ENCODE data around the gene SAMSN1.

DNA sequence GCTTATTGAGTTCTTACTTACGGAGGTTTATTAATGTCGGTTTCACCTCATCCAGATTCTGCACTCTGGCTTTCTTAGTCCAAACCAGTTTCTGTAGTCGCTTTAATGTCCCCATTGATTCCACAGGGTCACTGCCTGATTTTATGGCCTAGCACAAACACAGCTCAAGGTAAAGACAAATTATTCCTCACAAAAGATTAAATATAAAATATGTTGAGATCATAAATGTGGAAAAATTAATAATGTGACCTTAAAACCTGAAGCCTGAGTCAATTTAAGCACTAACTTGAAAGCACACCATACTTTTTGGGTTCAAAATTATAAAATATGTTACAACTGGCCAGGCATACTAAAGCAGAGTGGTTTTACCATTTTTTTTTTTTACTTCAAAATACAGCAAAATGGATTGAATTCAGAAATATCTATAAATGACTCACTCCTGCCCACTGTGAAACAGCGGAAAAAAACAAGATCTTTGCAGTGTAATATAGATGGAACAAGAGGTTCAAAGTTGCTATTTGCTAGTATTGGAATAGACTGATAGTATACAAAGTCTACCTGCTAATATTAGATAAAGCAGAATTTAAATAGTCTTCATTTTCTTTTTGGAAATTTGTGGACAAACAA lies 37.6 kb upstream of the SAMSN1 start:
- no peak for TF ChIP-seq POLR2A (IDR thresholded peaks at IDR 0.05)
- TF ChIP-seq, protein P1, sequence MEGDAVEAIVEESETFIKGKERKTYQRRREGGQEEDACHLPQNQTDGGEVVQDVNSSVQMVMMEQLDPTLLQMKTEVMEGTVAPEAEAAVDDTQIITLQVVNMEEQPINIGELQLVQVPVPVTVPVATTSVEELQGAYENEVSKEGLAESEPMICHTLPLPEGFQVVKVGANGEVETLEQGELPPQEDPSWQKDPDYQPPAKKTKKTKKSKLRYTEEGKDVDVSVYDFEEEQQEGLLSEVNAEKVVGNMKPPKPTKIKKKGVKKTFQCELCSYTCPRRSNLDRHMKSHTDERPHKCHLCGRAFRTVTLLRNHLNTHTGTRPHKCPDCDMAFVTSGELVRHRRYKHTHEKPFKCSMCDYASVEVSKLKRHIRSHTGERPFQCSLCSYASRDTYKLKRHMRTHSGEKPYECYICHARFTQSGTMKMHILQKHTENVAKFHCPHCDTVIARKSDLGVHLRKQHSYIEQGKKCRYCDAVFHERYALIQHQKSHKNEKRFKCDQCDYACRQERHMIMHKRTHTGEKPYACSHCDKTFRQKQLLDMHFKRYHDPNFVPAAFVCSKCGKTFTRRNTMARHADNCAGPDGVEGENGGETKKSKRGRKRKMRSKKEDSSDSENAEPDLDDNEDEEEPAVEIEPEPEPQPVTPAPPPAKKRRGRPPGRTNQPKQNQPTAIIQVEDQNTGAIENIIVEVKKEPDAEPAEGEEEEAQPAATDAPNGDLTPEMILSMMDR (IDR thresholded peaks at IDR 0.05) = no peak

Measured in uterus (tissue), 2 donors.